ENCODE measurements around the gene SLC9A9. TPM values are rescaled to one million over a fixed set of nuclear protein-coding genes. Genes with fewer than 3 reads are reported as not detected.

Gene SLC9A9
- total RNA-seq, 1 donor from 2014 or later = 1.2 TPM

- no peak for DNase-seq (ENCODE audit: extremely low read depth, low read depth, low spot score)
These were observed 574.1 kb downstream of the SLC9A9 start for GRCh38 chr3:143273975-143274690.

DNA sequence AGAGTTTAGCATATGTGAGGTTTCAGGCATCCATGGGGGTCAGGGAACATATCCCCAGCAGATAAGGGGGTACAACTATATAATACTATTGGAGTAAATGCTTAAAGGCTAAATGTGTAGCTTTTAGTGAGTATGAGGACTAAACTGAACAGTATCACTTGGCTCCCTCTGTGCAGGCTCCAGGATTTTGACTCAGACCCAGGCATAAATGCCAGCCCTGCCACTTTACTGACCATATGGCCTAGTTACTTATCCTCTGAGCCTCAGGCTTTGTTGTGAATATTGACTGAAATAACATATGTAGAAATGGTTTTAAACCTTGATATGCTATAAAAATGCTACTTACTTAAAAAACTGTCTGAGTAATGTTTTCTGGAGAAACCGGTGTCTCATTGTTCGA is 577.1 kb downstream of the SLC9A9 start:
- no peak for DNase-seq (ENCODE audit: extremely low read depth, low read depth, low spot score)

DNA sequence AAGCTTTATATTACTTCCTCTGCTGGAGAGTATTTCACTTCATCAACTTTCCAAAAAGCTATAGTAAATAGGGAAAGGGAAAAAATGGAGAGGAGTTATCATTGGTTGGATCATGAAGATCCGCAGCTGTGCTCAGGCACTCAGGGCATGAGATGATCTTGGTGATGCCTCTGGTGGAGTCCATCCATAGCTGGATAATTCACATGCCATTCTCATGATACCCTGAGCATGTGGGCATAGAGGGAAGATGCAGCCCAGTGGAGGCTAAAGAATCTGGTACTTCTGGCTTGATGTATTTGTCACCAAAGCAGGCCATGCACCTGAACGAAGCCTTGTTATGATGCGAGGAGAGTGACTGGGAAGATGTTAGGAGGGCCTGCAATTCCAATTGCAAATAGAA is 578.5 kb downstream of the SLC9A9 start:
- DNase-seq (ENCODE audit: extremely low read depth, low read depth, low spot score) = no peak

- no peak for DNase-seq (ENCODE audit: extremely low read depth, low read depth, low spot score)
These were observed 580.3 kb downstream of the SLC9A9 start for GRCh38 chr3:143267989-143268388.

DNA sequence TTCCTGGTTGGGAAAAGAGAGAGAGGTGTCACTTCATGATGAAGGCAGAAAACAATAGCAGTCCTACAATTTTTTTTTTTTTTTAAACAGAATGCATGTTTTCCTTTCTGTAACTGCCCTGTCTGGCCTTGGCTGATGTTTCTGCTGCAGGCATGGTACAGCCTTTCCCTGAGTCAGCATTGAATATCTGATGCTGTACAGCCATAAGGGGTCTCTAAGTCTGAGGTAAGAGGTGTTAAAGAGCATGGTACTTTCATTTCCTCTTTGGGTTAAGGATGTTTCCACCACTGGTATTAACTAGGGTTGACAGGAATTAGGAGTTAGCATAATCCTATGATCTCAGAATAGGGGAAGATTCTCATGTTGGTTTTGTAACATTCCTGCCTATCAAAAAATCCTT is 581.3 kb downstream of the SLC9A9 start:
- no peak for DNase-seq (ENCODE audit: extremely low read depth, low read depth, low spot score)

DNA sequence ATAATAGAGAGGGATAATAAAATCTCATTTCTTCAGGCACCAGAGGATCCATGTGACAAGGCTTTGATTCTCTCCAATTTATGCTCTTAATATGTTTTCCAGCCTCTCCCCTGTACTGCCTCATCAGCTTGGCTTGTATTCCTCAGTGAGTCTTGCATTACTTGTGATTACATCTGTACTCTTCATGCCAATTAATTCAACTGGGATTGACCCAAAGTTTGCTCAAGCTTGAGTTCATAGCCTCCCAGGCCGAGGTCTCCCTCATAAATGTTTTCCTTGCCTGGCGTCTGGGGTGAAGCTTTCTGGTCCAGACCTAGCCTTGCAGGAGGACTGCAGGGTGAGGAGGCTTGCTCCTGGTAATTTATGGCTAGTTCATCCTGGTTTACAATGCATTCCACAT is 581.8 kb downstream of the SLC9A9 start:
- DNase-seq (ENCODE audit: extremely low read depth, low read depth, low spot score) = no peak

DNA sequence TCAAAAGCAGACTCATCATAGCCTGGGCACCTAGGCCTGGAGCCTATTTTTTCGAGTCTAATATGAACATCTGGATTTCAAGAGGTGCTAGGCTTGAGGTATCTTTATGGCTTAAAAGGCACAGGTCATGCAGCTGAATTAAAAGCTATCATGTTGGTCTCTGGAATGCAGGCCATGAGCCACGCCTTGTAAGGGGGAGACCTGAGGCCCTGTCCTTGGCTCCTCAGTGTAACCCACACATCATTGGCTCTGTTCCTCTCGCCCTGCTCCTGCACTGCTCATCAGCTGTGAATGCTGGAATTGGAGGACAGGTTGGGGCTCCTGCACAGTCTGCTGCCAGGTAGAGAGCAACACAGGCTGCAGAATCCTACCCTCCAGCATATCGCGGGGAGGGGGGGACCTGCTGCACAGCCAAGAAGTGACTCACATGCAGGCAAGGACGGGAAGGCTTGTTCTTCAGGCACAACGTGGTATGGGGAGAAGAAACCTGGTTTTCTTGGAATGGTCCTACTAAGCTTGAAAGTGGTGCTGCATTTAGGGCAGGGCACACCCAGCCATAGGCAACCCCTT is 582.7 kb downstream of the SLC9A9 start:
- DNase-seq (ENCODE audit: extremely low read depth, low read depth, low spot score) = no peak

DNA sequence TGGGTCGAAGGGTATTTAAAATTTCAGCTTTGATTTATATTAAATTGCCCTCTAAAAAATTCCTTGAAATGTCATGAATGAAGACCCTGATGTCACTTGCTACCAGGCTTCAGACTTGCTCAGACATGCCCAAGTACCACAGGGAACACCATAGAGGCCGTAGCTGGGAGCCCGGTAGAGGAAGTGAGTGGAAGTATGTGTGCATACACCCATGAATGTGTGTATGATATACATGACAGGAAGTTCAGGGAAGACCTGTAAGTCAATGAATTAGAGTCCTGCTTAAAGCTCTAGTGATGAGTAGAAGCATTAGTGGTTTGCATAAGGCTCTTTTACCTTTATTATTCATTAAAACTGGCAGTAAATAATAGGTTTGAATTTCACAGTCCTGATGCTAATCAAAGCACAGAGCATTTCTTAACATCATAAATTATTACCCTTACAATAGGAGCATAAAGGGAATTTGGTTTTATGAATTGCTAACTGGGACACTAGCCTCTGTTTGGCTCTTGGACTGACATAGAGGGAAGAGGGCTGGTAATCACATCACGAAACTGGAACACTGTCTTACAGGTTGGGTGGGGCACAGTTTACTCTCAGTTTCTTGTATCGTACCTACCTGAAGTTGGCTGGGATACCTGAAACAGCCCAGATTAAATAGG is 584.3 kb downstream of the SLC9A9 start:
- no peak for DNase-seq (ENCODE audit: extremely low read depth, low read depth, low spot score)

DNA sequence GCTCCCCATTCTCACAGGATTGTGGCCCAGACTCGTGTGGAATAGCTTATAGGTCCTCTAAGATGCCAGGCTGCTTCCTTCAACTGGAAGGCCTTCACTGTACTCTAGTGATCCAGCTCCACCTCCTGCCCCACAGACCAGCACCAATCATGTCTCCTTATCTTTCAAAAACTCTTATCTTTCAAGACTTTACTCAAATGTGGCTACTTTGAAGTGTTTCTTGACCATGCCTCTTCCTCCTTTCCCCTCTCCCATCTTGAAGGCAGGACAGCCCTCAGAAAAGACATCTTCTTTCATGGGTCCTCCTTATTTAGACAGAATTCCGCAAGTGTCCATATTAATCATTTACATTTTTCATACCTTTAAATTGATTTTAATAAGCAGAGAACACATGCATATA is 586.4 kb downstream of the SLC9A9 start:
- no peak for DNase-seq (ENCODE audit: extremely low read depth, low read depth, low spot score)

GRCh38 chr3:143258692-143259091 is 589.6 kb downstream of the SLC9A9 start:
- no peak for DNase-seq (ENCODE audit: extremely low read depth, low read depth, low spot score)

- DNase-seq (ENCODE audit: extremely low read depth, low read depth, low spot score) = no peak
These were observed 591.9 kb downstream of the SLC9A9 start for GRCh38 chr3:143256416-143256815.

DNA sequence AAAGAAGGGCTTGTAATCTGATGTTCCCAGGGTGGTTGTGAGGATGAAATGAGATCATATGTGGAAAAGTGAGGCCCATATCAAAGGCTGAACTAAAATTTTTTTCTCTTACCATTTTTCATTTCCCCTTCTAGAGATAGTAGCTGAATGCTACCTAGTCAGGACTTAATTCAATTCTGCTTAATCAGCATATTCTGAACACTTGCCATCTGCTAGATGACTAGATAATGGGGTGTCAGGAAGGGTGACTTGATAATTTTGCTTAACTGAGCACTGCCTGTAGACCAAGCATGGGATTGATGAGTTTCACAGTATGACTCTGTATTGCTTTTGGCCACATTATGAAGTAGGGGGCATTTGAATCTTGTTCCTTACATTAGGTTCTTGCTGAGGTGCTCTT is 592.5 kb downstream of the SLC9A9 start:
- DNase-seq (ENCODE audit: extremely low read depth, low read depth, low spot score) = no peak

DNA sequence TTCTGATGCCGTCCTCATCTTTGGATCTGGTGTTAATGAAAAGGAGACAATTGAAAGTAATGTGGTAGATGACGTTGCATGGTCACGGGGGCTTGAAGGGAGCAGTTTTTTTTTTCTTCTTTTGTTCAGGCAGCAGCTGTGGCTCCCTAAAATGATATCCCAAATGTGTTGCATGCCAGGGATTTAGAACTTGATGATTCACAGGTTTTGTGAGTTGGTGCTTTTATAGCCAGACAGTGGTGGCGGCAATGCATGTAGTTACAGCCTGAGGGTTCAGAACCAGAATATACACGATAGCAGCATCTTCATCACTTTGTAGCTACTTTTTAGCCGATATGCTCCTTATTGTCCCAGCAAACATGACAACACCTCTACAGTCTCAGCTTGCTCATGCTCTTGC is 595.3 kb downstream of the SLC9A9 start:
- DNase-seq (ENCODE audit: extremely low read depth, low read depth, low spot score) = no peak

GRCh38 chr3:143249014-143249413 is 599.3 kb downstream of the SLC9A9 start:
- DNase-seq (ENCODE audit: extremely low read depth, low read depth, low spot score) = no peak

GRCh38 chr3:143247073-143247472 is 601.2 kb downstream of the SLC9A9 start:
- DNase-seq (ENCODE audit: extremely low read depth, low read depth, low spot score) = no peak

DNA sequence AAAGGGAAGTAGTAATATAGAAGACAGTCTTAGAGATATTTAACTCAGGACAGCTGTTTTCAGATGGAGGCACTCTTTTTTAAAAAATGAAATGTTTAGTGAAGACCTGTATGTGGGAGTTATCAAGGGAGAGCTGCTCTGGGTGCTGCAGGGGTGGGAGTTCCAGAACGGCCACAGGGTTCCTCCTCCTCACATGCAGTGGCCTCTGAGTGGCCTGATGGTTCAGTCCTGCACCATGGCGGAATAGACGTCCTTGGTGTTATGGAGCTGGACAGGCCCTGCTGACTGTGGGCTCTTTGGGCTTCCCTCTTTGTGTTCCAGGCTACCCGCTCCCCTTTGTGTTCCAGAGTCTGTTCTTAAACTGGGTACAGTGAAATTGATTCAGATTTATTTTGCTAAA is 602.6 kb downstream of the SLC9A9 start:
- no peak for DNase-seq (ENCODE audit: extremely low read depth, low read depth, low spot score)

- no peak for DNase-seq (ENCODE audit: extremely low read depth, low read depth, low spot score)
These were observed 603.7 kb downstream of the SLC9A9 start for GRCh38 chr3:143244516-143245063.

GRCh38 chr3:143243686-143244085 is 604.6 kb downstream of the SLC9A9 start:
- no peak for DNase-seq (ENCODE audit: extremely low read depth, low read depth, low spot score)

DNA sequence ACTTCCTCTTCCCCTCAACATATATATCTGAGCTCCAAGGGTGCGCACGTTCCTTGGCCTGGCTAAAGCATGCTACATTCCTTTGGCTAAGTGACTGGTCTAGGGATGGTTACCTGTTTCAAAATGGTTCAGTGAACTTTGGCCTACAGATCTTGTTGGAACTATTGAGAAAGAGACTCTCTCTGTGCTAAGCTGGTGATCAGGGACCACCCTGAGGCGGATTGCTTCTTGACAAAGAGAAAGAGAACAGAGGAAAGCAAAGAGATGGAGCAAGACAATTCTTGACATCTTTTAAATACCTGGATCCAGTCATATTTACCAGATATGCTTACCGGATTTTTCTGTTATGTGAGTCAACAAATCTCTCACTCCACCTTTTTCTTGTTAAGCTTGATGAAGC is 605.6 kb downstream of the SLC9A9 start:
- DNase-seq (ENCODE audit: extremely low read depth, low read depth, low spot score) = no peak

DNA sequence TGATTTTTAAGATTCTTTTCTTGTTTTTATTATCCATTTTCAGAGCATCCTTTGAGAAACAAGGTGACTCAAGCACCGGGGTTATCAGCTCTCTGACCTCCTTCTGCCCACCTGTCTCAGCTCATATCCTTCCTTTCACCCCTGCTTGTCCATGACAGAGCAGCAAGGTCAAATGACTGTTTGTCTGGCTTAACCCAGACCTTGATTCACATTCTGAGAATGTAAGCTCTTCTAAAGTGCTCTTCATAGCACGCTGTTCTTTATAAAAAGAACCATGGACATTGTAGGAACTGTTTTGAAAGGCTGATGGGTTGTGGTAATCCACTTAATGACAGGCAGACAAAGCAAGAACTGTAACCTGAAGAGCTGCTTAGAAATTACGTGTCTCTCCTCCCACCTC is 606.2 kb downstream of the SLC9A9 start:
- DNase-seq (ENCODE audit: extremely low read depth, low read depth, low spot score) = no peak

DNA sequence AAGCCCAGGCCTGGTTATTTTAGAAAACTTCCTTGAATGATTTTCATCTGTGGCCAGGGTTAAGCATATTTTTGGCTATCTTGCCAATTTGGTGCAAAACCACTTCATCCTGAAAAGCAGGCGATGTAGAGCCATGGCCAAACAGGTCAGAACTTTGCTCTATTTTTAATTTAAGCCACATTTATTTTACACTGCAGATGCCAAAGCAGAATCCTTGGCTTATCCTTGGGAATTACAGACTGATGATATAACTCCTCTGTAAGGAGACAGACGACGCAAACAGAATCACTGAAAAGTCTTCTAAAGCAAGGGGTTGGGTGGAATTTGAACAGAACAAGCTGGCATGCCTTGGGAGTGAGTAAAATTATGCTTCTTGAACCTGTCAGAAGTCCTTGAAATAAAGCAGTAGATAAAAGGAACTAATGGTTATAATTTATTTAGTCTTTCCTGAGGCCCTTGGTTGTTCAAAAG is 606.8 kb downstream of the SLC9A9 start:
- no peak for DNase-seq (ENCODE audit: extremely low read depth, low read depth, low spot score)

- DNase-seq (ENCODE audit: extremely low read depth, low read depth, low spot score) = no peak
These were observed 607.4 kb downstream of the SLC9A9 start for GRCh38 chr3:143240886-143241285.

Data from glomerular endothelial cell (primary cell).